ENCODE data around the gene LHX4. TPM values are rescaled to one million over a fixed set of nuclear protein-coding genes. Genes with fewer than 3 reads are reported as not detected.
A peak's percentile ranks its signal among the peaks of the same experiment; 100 is the strongest.

The LHX4 gene
- total and polyA plus RNA-seq, 10 donors, result 0.02 to 2.0 (median 0.03) TPM; not detected in 5

DNA sequence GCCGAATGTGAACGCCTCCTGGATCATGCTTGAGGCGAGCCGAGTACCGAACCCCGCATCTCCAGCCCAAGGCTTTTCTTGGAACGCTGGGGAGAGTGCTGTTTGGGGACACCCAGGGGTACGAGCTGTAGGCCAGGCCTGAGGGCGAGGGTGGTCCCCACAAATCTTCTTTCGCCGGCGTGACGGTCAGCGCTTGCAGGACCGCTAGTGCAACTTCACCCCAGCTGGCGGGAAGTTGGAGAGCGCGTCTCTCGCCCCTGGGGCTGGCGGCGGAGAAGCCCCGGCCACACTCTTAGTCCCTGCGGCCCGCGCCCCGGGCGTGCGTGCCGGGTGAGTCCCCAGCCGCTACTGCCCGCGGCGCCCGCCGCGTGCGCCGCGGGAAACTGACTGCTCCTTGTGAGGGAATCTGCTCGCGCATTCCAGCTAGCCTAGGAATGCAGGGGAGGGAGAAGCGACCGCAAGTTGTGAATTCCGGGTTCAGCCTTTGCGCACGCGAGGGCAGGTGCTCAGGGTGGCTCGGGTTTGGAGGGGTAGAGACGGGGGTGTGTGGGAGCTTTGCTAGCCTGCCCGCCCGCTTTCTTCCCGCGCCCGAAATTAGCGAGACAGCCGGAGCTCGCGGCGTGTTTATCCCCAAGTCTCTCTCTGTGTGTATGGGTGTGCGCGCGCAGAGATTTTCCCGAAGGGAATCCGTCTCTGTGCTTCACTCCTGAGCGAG is 884 bp downstream of the LHX4 start:
- Histone ChIP-seq H3K27ac (no peak overlapping the region), H3K36me3 (no peaks in the 10 kb centered on the region), H3K27me3 (replicated peaks in 1 of 7) (peaks cover 9 to 100% (median 99%) of the 10 kb centered on the region in 7 donors), H3K9me3 (no peaks in the 10 kb centered on the region), H3K4me3 (peak overlapping the region; percentile 18 to 84 (median 70)), H3K4me1 (peaks cover 44 to 78% (median 70%) of the 10 kb centered on the region in 6 donors)
- intact Hi-C loops (cut with DNase I; ENCODE audit: low total_unique reads), result no loop called here
- TF ChIP-seq POLR2A (IDR thresholded peaks at IDR 0.05), result no peak
- TF ChIP-seq, protein P1, sequence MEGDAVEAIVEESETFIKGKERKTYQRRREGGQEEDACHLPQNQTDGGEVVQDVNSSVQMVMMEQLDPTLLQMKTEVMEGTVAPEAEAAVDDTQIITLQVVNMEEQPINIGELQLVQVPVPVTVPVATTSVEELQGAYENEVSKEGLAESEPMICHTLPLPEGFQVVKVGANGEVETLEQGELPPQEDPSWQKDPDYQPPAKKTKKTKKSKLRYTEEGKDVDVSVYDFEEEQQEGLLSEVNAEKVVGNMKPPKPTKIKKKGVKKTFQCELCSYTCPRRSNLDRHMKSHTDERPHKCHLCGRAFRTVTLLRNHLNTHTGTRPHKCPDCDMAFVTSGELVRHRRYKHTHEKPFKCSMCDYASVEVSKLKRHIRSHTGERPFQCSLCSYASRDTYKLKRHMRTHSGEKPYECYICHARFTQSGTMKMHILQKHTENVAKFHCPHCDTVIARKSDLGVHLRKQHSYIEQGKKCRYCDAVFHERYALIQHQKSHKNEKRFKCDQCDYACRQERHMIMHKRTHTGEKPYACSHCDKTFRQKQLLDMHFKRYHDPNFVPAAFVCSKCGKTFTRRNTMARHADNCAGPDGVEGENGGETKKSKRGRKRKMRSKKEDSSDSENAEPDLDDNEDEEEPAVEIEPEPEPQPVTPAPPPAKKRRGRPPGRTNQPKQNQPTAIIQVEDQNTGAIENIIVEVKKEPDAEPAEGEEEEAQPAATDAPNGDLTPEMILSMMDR (IDR thresholded peaks at IDR 0.05 in 8 of 11, conservative IDR thresholded peaks at IDR 0.05 in 3 of 11), result peak in 1 of 11 experiments; percentile 16
- WGBS, 5 donors, result 0 to 1% (median 1%) methylated on average over 7 to 65 of the region's 65 CpGs
- no peak for DNase-seq

- no peak for TF ChIP-seq POLR2A (IDR thresholded peaks at IDR 0.05)
- TF ChIP-seq POLR2AphosphoS5 (IDR thresholded peaks at IDR 0.05), result no peak
- TF ChIP-seq, protein P1 (IDR thresholded peaks at IDR 0.05 in 8 of 11, conservative IDR thresholded peaks at IDR 0.05 in 3 of 11), result no peak
- Histone ChIP-seq H3K27ac (no peak overlapping the region), H3K36me3 (no peaks in the 10 kb centered on the region), H3K4me3 (peak overlapping the region in 7 of 8 donors; percentile 55 to 84 (median 74)), H3K27me3 (replicated peaks in 1 of 7) (peaks cover 11 to 100% (median 99%) of the 10 kb centered on the region in 7 donors), H3K9me3 (no peaks in the 10 kb centered on the region), H3K4me1 (peaks cover 44 to 84% (median 75%) of the 10 kb centered on the region in 6 donors)
- no peak for DNase-seq
- WGBS, 5 donors, result 0 to 1% (median 1%) methylated on average over 5 to 37 of the region's 37 CpGs
- intact Hi-C loops (cut with DNase I; ENCODE audit: low total_unique reads), result no loop called here
Observed at GRCh38 chr1:180231506-180231921, 1.4 kb downstream of the LHX4 start.

- intact Hi-C loops (cut with DNase I; ENCODE audit: low total_unique reads), result no loop called here
- Histone ChIP-seq H3K4me1 (peaks cover 44 to 88% (median 76%) of the 10 kb centered on the region in 6 donors), H3K9me3 (no peaks in the 10 kb centered on the region), H3K27me3 (replicated peaks in 1 of 7) (peaks cover 11 to 100% (median 99%) of the 10 kb centered on the region in 7 donors), H3K4me3 (peak overlapping the region in 6 of 8 donors; percentile 55 to 84 (median 70)), H3K27ac (no peak overlapping the region), H3K36me3 (no peaks in the 10 kb centered on the region)
- TF ChIP-seq, protein P1 (IDR thresholded peaks at IDR 0.05 in 8 of 11, conservative IDR thresholded peaks at IDR 0.05 in 3 of 11), result no peak
- TF ChIP-seq POLR2AphosphoS5 (IDR thresholded peaks at IDR 0.05) (no peak), POLR2A (IDR thresholded peaks at IDR 0.05) (no peak)
- WGBS, 5 donors, result 4 to 10% (median 5%) methylated on average over 7 to 14 of the region's 14 CpGs
- DNase-seq, result no peak
Observed at GRCh38 chr1:180231936-180232335, 1.9 kb downstream of the LHX4 start.

DNA sequence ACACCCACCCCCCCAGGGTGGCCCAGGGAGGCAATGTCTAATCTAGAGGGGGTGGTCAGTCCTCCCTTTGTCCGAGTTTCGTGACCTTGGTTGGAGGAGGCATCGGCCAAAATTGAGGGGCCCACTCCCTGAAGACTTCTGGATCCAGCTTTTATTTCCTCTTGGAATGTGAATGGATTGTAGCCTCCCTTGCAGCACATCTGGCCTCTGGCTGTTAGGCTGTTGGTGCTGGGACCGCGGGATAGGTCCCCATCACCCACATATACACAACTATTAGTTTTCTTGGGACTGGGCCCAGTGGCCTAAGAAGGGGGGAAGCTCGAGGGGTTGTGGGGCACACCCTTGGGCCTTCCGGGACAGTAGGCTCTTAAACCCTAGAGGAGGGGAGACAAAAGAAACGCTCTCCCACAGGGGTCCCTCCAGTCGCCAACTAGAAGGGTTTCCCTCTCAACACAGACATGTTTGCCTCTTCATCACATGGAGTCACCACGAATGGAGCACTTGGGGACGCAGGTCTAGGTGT is 2.5 kb downstream of the LHX4 start:
- TF ChIP-seq POLR2AphosphoS5 (IDR thresholded peaks at IDR 0.05) (no peak), POLR2A (IDR thresholded peaks at IDR 0.05) (no peak)
- TF ChIP-seq, protein P1 (IDR thresholded peaks at IDR 0.05 in 8 of 11, conservative IDR thresholded peaks at IDR 0.05 in 3 of 11), result no peak
- DNase-seq, result no peak
- WGBS, 5 donors, result 4 to 16% (median 10%) methylated on average over 8 to 11 of the region's 11 CpGs
- Histone ChIP-seq H3K4me1 (peaks cover 44 to 90% (median 76%) of the 10 kb centered on the region in 6 donors), H3K9me3 (no peaks in the 10 kb centered on the region), H3K27ac (no peak overlapping the region), H3K36me3 (no peaks in the 10 kb centered on the region), H3K4me3 (no peak overlapping the region), H3K27me3 (replicated peaks in 1 of 7) (peaks cover 11 to 100% (median 99%) of the 10 kb centered on the region in 7 donors)
- intact Hi-C loops (cut with DNase I; ENCODE audit: low total_unique reads), result no loop called here
